Globus pallidus (tissue), 1 donor: Measurements from ENCODE around the gene BICC1.

Experiments used
- DNase-seq: peaks from one replicate; pipeline ENCODE4 v3.0.0-alpha.2; 2015; ENCODE audit warnings: low spot score

The BICC1 gene

GRCh38 chr10:58608826-58609531, 96.3 kb downstream of the BICC1 start:
- DNase-seq, result no peak

GRCh38 chr10:58609532-58610150, 97.0 kb downstream of the BICC1 start:
- DNase-seq, result no peak

- no peak for DNase-seq
These were observed 102.7 kb downstream of the BICC1 start for GRCh38 chr10:58615237-58615935.

GRCh38 chr10:58618158-58618676, 105.5 kb downstream of the BICC1 start:
- DNase-seq, result no peak

GRCh38 chr10:58621379-58622077, 108.9 kb downstream of the BICC1 start:
- DNase-seq, result no peak

GRCh38 chr10:58622246-58622645, 109.6 kb downstream of the BICC1 start:
- DNase-seq, result no peak

- DNase-seq, result no peak
These were observed 112.4 kb downstream of the BICC1 start for GRCh38 chr10:58625070-58625469.

GRCh38 chr10:58627392-58627791, 114.7 kb downstream of the BICC1 start:
- no peak for DNase-seq

- no peak for DNase-seq
These were observed 119.0 kb downstream of the BICC1 start for GRCh38 chr10:58631715-58632114.

- no peak for DNase-seq
These were observed 119.5 kb downstream of the BICC1 start for GRCh38 chr10:58632216-58632615.

GRCh38 chr10:58637352-58637751, 124.7 kb downstream of the BICC1 start:
- no peak for DNase-seq

- no peak for DNase-seq
These were observed 125.7 kb downstream of the BICC1 start for GRCh38 chr10:58638388-58638787.

GRCh38 chr10:58641095-58641531, 128.4 kb downstream of the BICC1 start:
- DNase-seq, result no peak

GRCh38 chr10:58641708-58642107, 129.0 kb downstream of the BICC1 start:
- DNase-seq, result no peak

GRCh38 chr10:58642283-58642682, 129.6 kb downstream of the BICC1 start:
- DNase-seq, result no peak

GRCh38 chr10:58642916-58643428, 130.3 kb downstream of the BICC1 start:
- DNase-seq, result no peak

- DNase-seq, result no peak
These were observed 131.6 kb downstream of the BICC1 start for GRCh38 chr10:58644311-58644710.

GRCh38 chr10:58645416-58646146, 132.9 kb downstream of the BICC1 start:
- no peak for DNase-seq

GRCh38 chr10:58647376-58648112, 134.9 kb downstream of the BICC1 start:
- DNase-seq, result no peak

- no peak for DNase-seq
These were observed 135.5 kb downstream of the BICC1 start for GRCh38 chr10:58648131-58648530.

- DNase-seq, result peak; percentile 19
These were observed 138.4 kb downstream of the BICC1 start for GRCh38 chr10:58651040-58651439.
